Measurements from ENCODE around the gene CDKL5. TPM values are rescaled to one million over a fixed set of nuclear protein-coding genes. Genes with fewer than 3 reads are reported as not detected.

CDKL5 gene
- total and polyA plus RNA-seq, 2 donors from 2014 or later: 2.0 to 18.0 TPM

GRCh38 chrX:18650662-18651061 is 225.3 kb downstream of the CDKL5 start:
- FAIRE-seq: no peak

GRCh38 chrX:18652636-18653035 is 227.2 kb downstream of the CDKL5 start:
- Histone ChIP-seq H3K9ac (ENCODE audit: low read length in 3 of 3) (no peak overlapping the region), H3K27me3 (ENCODE audit: control insufficient read depth, insufficient read depth, low read length) (no peaks in the 10 kb centered on the region), H3K9me3 (ENCODE audit: control insufficient read depth in 2 of 3, insufficient read depth in 1 of 3, low read length in 3 of 3) (no peaks in the 10 kb centered on the region), H3K4me1 (ENCODE audit: control insufficient read depth in 2 of 3, insufficient read depth in 2 of 3, low read depth in 1 of 3, low read length in 3 of 3) (no peaks in the 10 kb centered on the region), H3K4me3 (ENCODE audit: low read length in 3 of 3) (no peak overlapping the region), H3K36me3 (ENCODE audit: control insufficient read depth in 2 of 3, insufficient read depth in 3 of 3, low read length in 3 of 3) (no peaks in the 10 kb centered on the region), H3K27ac (ENCODE audit: low read depth in 2 of 2, low read length in 2 of 2) (no peak overlapping the region)
- no peak for FAIRE-seq
- TF ChIP-seq, protein P1, sequence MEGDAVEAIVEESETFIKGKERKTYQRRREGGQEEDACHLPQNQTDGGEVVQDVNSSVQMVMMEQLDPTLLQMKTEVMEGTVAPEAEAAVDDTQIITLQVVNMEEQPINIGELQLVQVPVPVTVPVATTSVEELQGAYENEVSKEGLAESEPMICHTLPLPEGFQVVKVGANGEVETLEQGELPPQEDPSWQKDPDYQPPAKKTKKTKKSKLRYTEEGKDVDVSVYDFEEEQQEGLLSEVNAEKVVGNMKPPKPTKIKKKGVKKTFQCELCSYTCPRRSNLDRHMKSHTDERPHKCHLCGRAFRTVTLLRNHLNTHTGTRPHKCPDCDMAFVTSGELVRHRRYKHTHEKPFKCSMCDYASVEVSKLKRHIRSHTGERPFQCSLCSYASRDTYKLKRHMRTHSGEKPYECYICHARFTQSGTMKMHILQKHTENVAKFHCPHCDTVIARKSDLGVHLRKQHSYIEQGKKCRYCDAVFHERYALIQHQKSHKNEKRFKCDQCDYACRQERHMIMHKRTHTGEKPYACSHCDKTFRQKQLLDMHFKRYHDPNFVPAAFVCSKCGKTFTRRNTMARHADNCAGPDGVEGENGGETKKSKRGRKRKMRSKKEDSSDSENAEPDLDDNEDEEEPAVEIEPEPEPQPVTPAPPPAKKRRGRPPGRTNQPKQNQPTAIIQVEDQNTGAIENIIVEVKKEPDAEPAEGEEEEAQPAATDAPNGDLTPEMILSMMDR (IDR thresholded peaks at IDR 0.05; ENCODE audit: borderline replicate concordance, extremely low read depth, insufficient read depth): no peak
- no peak for DNase-seq
- intact Hi-C loops (cut with DNase I): no loop called here

More at GRCh38 chrX:18650662-18651061, 225.3 kb downstream of the CDKL5 start:
- intact Hi-C loops (cut with DNase I): no loop called here
- Histone ChIP-seq H3K4me1 (ENCODE audit: control insufficient read depth in 2 of 3, insufficient read depth in 2 of 3, low read depth in 1 of 3, low read length in 3 of 3) (no peaks in the 10 kb centered on the region), H3K27me3 (ENCODE audit: control insufficient read depth, insufficient read depth, low read length) (no peaks in the 10 kb centered on the region), H3K27ac (ENCODE audit: low read depth in 2 of 2, low read length in 2 of 2) (no peak overlapping the region), H3K9me3 (ENCODE audit: control insufficient read depth in 2 of 3, insufficient read depth in 1 of 3, low read length in 3 of 3) (no peaks in the 10 kb centered on the region), H3K36me3 (ENCODE audit: control insufficient read depth in 2 of 3, insufficient read depth in 3 of 3, low read length in 3 of 3) (no peaks in the 10 kb centered on the region), H3K4me3 (ENCODE audit: low read length in 3 of 3) (no peak overlapping the region), H3K9ac (ENCODE audit: low read length in 3 of 3) (no peak overlapping the region)
- DNase-seq: no peak
- TF ChIP-seq, protein P1 (IDR thresholded peaks at IDR 0.05; ENCODE audit: borderline replicate concordance, extremely low read depth, insufficient read depth): no peak

DNA sequence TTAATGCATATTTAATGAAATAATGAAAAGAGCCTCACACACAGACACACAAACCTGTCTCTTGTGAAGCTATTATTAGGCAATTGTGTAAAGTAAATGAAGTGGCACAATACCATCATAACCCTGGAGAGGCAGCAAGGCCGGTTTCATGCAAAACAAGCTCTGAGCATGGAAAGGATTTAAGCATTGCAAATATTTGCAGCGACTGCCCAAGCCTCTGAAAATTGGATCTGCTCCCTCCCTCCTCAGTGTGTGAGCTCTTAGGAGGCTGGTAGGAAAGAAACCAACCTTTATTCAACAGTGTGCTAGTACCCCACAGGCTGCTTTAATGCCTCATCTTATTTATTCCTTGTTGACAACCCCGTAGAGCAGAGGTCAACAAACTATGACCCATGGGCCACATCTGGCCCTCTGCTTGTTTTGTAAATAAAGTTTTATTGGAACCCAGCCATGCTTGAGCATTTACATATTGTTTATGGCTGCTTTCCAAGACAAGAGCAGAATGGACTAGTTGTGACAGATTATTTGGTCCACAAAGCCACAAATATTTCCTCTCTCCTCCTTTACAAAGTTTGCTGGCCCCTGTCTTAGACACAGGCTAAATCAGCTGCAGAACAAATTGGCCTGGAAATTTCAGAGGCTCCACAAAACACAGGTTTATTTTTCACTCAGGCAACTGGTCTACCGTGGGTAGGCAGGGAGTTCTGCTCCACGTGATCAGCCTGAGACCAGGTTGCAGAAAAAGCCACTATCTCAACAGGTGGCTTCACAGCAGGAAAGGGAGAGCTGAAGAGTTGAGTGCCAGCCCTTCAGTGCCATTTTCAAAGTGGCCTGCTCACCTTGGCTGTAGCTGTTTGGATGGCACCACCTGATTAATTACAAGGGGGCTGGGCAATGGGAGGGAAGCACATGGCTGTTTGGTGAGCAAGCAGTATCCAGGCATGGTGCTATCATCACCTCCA is 229.7 kb downstream of the CDKL5 start:
- TF ChIP-seq, protein P1 (IDR thresholded peaks at IDR 0.05; ENCODE audit: borderline replicate concordance, extremely low read depth, insufficient read depth): no peak
- no peak overlapping the region for H3K9ac ChIP-seq (ENCODE audit: low read length in 3 of 3)
- intact Hi-C loops (cut with DNase I): no loop called here
- DNase-seq: no peak
- no peak for FAIRE-seq
- H3K4me3 ChIP-seq (ENCODE audit: low read length in 3 of 3): no peak overlapping the region
- no peak overlapping the region for H3K27ac ChIP-seq (ENCODE audit: low read depth in 2 of 2, low read length in 2 of 2)
- no peaks in the 10 kb centered on the region for H3K27me3 ChIP-seq (ENCODE audit: control insufficient read depth, insufficient read depth, low read length)
- H3K36me3 ChIP-seq (ENCODE audit: control insufficient read depth in 2 of 3, insufficient read depth in 3 of 3, low read length in 3 of 3): no peaks in the 10 kb centered on the region
- no peaks in the 10 kb centered on the region for H3K9me3 ChIP-seq (ENCODE audit: control insufficient read depth in 2 of 3, insufficient read depth in 1 of 3, low read length in 3 of 3)
- no peaks in the 10 kb centered on the region for H3K4me1 ChIP-seq (ENCODE audit: control insufficient read depth in 2 of 3, insufficient read depth in 2 of 3, low read depth in 1 of 3, low read length in 3 of 3)

All from kidney (tissue), 14 donors.